Endodermal cell (in vitro differentiated cells): ENCODE measurements around the gene NRL. TPM values are rescaled to one million over a fixed set of nuclear protein-coding genes. Genes with fewer than 3 reads are reported as not detected.

Source experiments
- DNase-seq: peaks from one replicate; pipeline ENCODE4 v3.0.0-alpha.2; 2017
- H3K27ac ChIP-seq: 2 replicates; pipeline ENCODE4 v1.5.1; 2013; ENCODE audit warnings: mild to moderate bottlenecking, low read depth, low read length, moderate library complexity
- H3K27me3 ChIP-seq: 2 replicates; pipeline ENCODE4 v1.6.1; 2013; ENCODE audit warnings: mild to moderate bottlenecking, low read length, moderate library complexity; ENCODE audit not compliant: insufficient read depth, control insufficient read depth, poor library complexity, severe bottlenecking
- H3K36me3 ChIP-seq: 2 replicates; pipeline ENCODE4 v1.7.0; 2013; ENCODE audit warnings: mild to moderate bottlenecking, low read length, moderate library complexity; ENCODE audit not compliant: control insufficient read depth, insufficient read depth
- H3K4me1 ChIP-seq: one replicate; pipeline ENCODE4 v1.7.0; 2013; ENCODE audit warnings: low read length; ENCODE audit not compliant: control insufficient read depth, insufficient read depth
- H3K4me3 ChIP-seq: 2 replicates; pipeline ENCODE4 v1.5.1; 2013; ENCODE audit warnings: mild to moderate bottlenecking, low read length, moderate library complexity
- H3K9ac ChIP-seq: 2 replicates; pipeline ENCODE4 v1.6.1; 2013; ENCODE audit warnings: mild to moderate bottlenecking, low read length, moderate library complexity; ENCODE audit not compliant: poor library complexity, severe bottlenecking; ENCODE audit errors: extremely low read depth
- H3K9me3 ChIP-seq: 2 replicates; pipeline ENCODE4 v1.6.1; 2013; ENCODE audit warnings: mild to moderate bottlenecking, low read length, moderate library complexity; ENCODE audit not compliant: control insufficient read depth
- H3K27ac Mint-ChIP-seq: 2 replicates; pipeline ENCODE4 v1.8.0; 2020; ENCODE audit warnings: mixed read lengths
- H3K27me3 Mint-ChIP-seq: 2 replicates; pipeline ENCODE4 v1.8.0; 2021; ENCODE audit warnings: mild to moderate bottlenecking, mixed read lengths; ENCODE audit not compliant: insufficient read depth
- H3K36me3 Mint-ChIP-seq: 2 replicates; pipeline ENCODE4 v1.8.0; 2020; ENCODE audit warnings: low read depth, mixed read lengths
- H3K4me1 Mint-ChIP-seq: 2 replicates; pipeline ENCODE4 v1.8.0; 2020; ENCODE audit warnings: mixed read lengths
- H3K4me3 Mint-ChIP-seq: 2 replicates; pipeline ENCODE4 v1.8.0; 2020; ENCODE audit warnings: mild to moderate bottlenecking, moderate library complexity, mixed read lengths
- H3K9me3 Mint-ChIP-seq: 2 replicates; pipeline ENCODE4 v1.8.0; 2020; ENCODE audit warnings: mild to moderate bottlenecking, mixed read lengths
- WGBS, 2 experiments: methylation state at CpG; one replicate each; pipeline versions ENCODE4 v1.1.5 to v1.1.7; 2013; ENCODE audit warnings: missing lambda C conversion rate in 2 of 2, mixed read lengths in 1 of 2; ENCODE audit not compliant: insufficient coverage in 1 of 2, insufficient read length in 1 of 2; 5-methylcytosine and 5-hydroxymethylcytosine counted together
- total RNA-seq, 2 donors: library from RNA; stranded (reverse); fragmentation: NEBNext Ultra II Directional in 1 of 2; extraction: Animal tissue kit (Norgen Biotek cat#: 25700) in 1 of 2; gene quantifications; 2 replicates in 1 of 2; 3 replicates in 1 of 2; pipeline ENCODE4 v1.2.1, GENCODE V29; 2021
- TF ChIP-seq, protein P1 (sequence below): fragments of 200-600 bp; sonication (generic); conservative IDR thresholded peaks from 2 replicates; pipeline ENCODE4 v1.5.0; 2021; ENCODE audit warnings: antibody characterized with exemption, mild to moderate bottlenecking

Gene NRL
- total RNA-seq, 2 donors from 2014 or later: 1.9 TPM

- H3K27me3 Mint-ChIP-seq: no peaks in the 10 kb centered on the region
- no peaks in the 10 kb centered on the region for H3K9me3 Mint-ChIP-seq
- H3K4me1 ChIP-seq: no peaks in the 10 kb centered on the region
- H3K27ac ChIP-seq: no peak overlapping the region
- H3K27me3 ChIP-seq: no peaks in the 10 kb centered on the region
- no peak for DNase-seq
- H3K9me3 ChIP-seq: no peaks in the 10 kb centered on the region
- no peak overlapping the region for H3K27ac Mint-ChIP-seq
- H3K9ac ChIP-seq: no peak overlapping the region
- peaks cover 12% of the 10 kb centered on the region for H3K4me1 Mint-ChIP-seq
- no peak overlapping the region for H3K4me3 ChIP-seq
- no peaks in the 10 kb centered on the region for H3K36me3 ChIP-seq
- 78 to 85% methylated on average over 6 of the region's 6 CpGs for WGBS, 2 experiments
- H3K4me3 Mint-ChIP-seq: no peak overlapping the region
- TF ChIP-seq, protein P1, sequence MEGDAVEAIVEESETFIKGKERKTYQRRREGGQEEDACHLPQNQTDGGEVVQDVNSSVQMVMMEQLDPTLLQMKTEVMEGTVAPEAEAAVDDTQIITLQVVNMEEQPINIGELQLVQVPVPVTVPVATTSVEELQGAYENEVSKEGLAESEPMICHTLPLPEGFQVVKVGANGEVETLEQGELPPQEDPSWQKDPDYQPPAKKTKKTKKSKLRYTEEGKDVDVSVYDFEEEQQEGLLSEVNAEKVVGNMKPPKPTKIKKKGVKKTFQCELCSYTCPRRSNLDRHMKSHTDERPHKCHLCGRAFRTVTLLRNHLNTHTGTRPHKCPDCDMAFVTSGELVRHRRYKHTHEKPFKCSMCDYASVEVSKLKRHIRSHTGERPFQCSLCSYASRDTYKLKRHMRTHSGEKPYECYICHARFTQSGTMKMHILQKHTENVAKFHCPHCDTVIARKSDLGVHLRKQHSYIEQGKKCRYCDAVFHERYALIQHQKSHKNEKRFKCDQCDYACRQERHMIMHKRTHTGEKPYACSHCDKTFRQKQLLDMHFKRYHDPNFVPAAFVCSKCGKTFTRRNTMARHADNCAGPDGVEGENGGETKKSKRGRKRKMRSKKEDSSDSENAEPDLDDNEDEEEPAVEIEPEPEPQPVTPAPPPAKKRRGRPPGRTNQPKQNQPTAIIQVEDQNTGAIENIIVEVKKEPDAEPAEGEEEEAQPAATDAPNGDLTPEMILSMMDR: no peak
- no peaks in the 10 kb centered on the region for H3K36me3 Mint-ChIP-seq
Measured at GRCh38 chr14:24054324-24054641, 60.5 kb downstream of the NRL start.

DNA sequence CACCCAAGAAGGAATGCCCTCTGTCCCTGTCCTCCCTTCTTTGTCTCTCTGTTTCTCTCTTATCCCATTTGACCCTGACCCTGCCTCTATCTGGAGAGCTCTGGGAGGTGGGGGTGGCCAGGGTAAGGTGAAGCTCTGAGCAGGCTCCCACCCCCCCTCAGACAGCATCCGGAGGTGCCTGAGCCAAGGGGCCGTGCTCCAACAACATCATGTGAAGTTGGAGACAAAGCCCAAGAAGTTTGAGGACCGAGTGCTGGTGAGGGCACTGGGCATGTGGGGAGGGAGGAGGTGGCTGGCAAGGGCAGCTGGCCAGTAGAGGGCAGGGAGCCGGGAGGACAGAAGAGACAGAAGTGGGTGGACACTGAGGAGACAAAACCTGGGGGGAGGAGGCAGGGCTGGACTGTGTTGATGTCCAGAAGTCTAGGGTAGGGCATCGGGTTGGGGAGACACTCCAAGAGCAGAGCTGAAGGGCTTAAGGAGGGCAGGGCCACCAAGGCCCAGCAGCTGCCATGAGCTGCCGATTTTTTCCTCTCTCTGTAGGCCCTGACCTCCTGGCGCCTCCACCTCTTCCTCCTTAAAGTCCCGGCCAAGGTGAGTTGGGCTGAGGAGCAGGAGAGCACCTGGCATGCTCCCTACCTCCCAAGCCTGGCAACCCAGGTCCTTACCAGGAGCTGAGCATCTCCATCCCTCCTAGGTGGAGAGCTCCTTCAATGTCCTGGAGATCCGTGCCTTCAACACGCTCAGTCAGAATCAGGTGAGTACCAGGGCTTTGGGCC lies 61.0 kb downstream of the NRL start:
- Mint-ChIP-seq H3K27ac (no peak overlapping the region), H3K9me3 (no peaks in the 10 kb centered on the region), H3K36me3 (no peaks in the 10 kb centered on the region), H3K4me1 (peaks cover 12% of the 10 kb centered on the region), H3K4me3 (no peak overlapping the region), H3K27me3 (no peaks in the 10 kb centered on the region)
- Histone ChIP-seq H3K4me3 (no peak overlapping the region), H3K9me3 (no peaks in the 10 kb centered on the region), H3K4me1 (no peaks in the 10 kb centered on the region), H3K27me3 (no peaks in the 10 kb centered on the region), H3K27ac (no peak overlapping the region), H3K9ac (no peak overlapping the region), H3K36me3 (no peaks in the 10 kb centered on the region)
- peak; percentile 40 for DNase-seq
- TF ChIP-seq, protein P1: no peak
- WGBS, 2 experiments: 89 to 90% methylated on average over 3 to 10 of the region's 10 CpGs

DNA sequence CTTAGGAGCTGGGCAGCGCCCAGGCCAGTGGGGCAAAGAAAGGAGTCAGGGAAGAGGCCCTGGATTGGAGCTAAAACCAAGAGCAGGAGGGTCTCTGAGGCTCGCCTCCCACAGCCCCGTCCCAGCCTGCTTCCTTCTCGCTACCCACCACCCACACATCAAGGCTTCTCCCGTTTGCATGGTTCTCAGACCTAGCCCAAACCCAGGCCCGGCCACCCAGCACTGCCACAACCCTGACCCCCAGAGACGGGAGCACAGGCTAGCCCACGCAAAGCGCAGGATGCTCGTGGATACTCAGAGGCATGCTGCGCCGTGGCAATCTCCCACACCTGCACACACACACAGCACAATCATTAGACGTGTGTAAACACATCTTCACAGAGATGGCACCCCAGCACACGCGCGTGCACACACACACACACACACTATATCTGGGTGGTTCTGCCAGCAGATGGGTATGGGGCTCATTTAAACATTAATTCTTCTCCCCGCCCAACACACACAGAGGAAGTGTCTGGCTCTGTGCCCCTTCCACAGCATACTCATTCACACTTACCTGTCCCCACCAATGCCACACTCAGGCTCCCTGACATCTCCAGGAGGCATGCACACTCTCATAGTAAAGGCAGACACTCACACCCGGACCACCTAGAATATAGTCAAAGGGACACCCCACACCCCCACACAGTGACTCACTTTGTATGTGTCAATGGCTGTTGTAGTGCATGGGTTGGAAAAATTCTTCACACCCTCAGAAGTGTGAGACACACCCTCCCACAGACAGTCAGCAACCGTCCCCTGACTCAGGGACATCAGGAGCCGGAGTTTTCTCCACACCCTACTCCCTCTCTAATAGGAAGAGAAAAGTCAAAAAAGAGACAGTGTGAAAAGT lies 61.8 kb downstream of the NRL start:
- Mint-ChIP-seq H3K4me3 (peak overlapping the region; percentile 50), H3K4me1 (peaks cover 12% of the 10 kb centered on the region), H3K27me3 (peaks cover 5% of the 10 kb centered on the region), H3K36me3 (no peaks in the 10 kb centered on the region), H3K27ac (no peak overlapping the region), H3K9me3 (no peaks in the 10 kb centered on the region)
- Histone ChIP-seq H3K9ac (no peak overlapping the region), H3K9me3 (no peaks in the 10 kb centered on the region), H3K27ac (no peak overlapping the region), H3K4me3 (no peak overlapping the region), H3K36me3 (no peaks in the 10 kb centered on the region), H3K27me3 (no peaks in the 10 kb centered on the region), H3K4me1 (no peaks in the 10 kb centered on the region)
- 79 to 82% methylated on average over 6 to 19 of the region's 20 CpGs for WGBS, 2 experiments
- TF ChIP-seq, protein P1: no peak
- DNase-seq: peak; percentile 21
